K562 (cell line): Measurements from ENCODE around the gene VAC14. TPM values are rescaled to one million over a fixed set of nuclear protein-coding genes. Genes with fewer than 3 reads are reported as not detected.

Experiments used
- E2F8 ChIP-seq: fragments of 450-650 bp; IDR thresholded peaks from 2 replicates; pipeline ENCODE4 v1.7.1; 2018; ENCODE audit warnings: mild to moderate bottlenecking, low read depth; ENCODE audit not compliant: partially characterized antibody
- HNRNPLL ChIP-seq: fragments of 200-400 bp; formaldehyde crosslinking; IDR thresholded peaks from 2 replicates; pipeline ENCODE4 v1.6.1; 2017; ENCODE audit warnings: low read length, low read depth, mild to moderate bottlenecking; ENCODE audit not compliant: poor library complexity, severe bottlenecking
- L3MBTL2 ChIP-seq: fragments of 450-650 bp; IDR thresholded peaks from 2 replicates; pipeline ENCODE4 v1.6.1; 2016; ENCODE audit warnings: mild to moderate bottlenecking, moderate library complexity
- NFRKB ChIP-seq: fragments of 450-650 bp; IDR thresholded peaks from 2 replicates; pipeline ENCODE4 v1.6.1; 2016; ENCODE audit warnings: low read depth
- NKRF ChIP-seq: fragments of 450-650 bp; IDR thresholded peaks from 2 replicates; pipeline ENCODE4 v1.6.1; 2016; ENCODE audit warnings: borderline replicate concordance
- OTX1 ChIP-seq: fragments of 450-650 bp; formaldehyde crosslinking; IDR thresholded peaks from 2 replicates; pipeline ENCODE4 v1.4.0; 2022; ENCODE audit warnings: mild to moderate bottlenecking
- SREBF2 ChIP-seq: sonication (generic); formaldehyde crosslinking; IDR thresholded peaks from 2 replicates; pipeline ENCODE4 v1.4.0; 2020; ENCODE audit warnings: mild to moderate bottlenecking, missing genetic modification reagents
- XRCC3 ChIP-seq: fragments of 450-650 bp; IDR thresholded peaks from 2 replicates; pipeline ENCODE4 v1.6.1; 2017; ENCODE audit warnings: mild to moderate bottlenecking, moderate library complexity
- ZFPM2 ChIP-seq: fragments of 250-450 bp; sonication (Bioruptor Pico); IDR thresholded peaks from 2 replicates; pipeline ENCODE4 v1.5.1; 2022; ENCODE audit warnings: mild to moderate bottlenecking
- polyA plus RNA-seq, 8 experiments: library from polyadenylated mRNA; depleted of rRNA in 4 of 8; stranded (reverse) in 5 of 8; unstranded in 3 of 8; fragments of >200 nt; fragmentation: Nextera tagmentation in 2 of 8; fragmentation: Illumina TruSeq in 1 of 8; extraction: Ambion mirVana in 2 of 8; extraction: Trizol in 1 of 8; gene quantifications; 2 replicates each; pipeline versions ENCODE4 v1.2.1 to v1.2.3, GENCODE V29; 2011 to 2014; ENCODE audit warnings: inconsistent platforms in 1 of 8, missing spikeins in 1 of 8
- total RNA-seq, 7 experiments: library from RNA; depleted of rRNA in 6 of 7; stranded (reverse); fragments of >200 nt in 6 of 7; fragmentation: Illumina TruSeq in 2 of 7; extraction: Trizol in 2 of 7; gene quantifications; 2 replicates each; pipeline versions ENCODE4 v1.2.1 to v1.2.3, GENCODE V29; 2011 to 2021; ENCODE audit warnings: low replicate concordance in 1 of 7
- TF ChIP-seq, protein P1 (sequence below): fragments of 200-800 bp; sonication (Bioruptor generic); IDR thresholded peaks from 2 replicates; pipeline ENCODE4 v1.6.1; 2016; ENCODE audit warnings: missing genetic modification characterization, missing compliant biosample characterization
- TF ChIP-seq, protein P2 (sequence below): fragments of 250-450 bp; sonication (Bioruptor Pico); IDR thresholded peaks from 2 replicates; pipeline ENCODE4 v1.9.0; 2021; ENCODE audit warnings: mild to moderate bottlenecking

Gene VAC14
- total and polyA plus RNA-seq, 9 of the 15 experiments (the other 6 are each of a cell fraction or from before 2014, with no cell fraction given): 1.3 to 41.6 (median 26.6) TPM

DNA sequence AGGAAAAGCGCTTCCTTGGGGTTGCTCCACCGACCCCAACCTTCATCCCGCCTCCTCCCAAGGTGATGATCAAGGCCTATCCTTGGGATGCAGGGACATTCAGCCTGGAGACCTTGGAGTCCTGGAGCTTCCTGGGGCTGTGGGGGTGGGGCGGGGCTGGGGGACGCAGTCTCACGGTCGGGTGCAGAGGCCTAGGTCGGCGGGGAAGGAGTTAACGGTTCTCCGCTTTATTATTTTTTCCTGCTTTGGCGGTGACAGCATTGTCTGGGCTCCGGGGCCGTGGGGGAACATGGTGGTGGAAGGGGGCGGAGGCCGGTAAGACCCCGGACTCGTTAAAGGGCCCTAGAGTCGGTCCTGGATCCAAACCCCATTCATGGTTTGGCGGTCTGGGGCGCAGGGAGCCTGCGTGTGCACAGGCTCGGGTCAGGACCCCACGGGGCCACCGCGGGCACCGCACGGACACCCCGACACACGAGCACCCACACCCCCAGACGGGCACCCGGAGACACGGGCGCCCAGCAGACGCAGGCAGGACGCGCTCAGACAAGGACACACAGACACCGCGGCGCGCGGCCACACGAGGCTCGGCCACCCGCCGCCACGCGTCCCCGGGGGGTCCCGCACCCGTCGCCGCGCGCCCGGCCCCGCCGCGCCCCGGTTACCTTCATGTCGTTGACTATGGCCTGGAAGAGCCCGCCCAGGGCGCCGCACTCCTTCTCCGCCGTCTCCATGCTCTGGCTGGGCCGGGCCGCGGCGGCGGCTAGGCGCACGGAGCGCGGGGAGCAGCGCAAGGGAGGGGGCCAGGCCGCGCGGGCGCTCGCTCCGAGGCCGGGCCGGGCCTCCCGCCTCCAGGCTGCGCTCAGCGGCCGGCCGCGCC, 115.7 kb downstream of the VAC14 start (continued):
- TF ChIP-seq HNRNPLL: no peak
- TF ChIP-seq ZFPM2: no peak
- TF ChIP-seq L3MBTL2: peak; percentile 29; the same call in 1 of the 2 replicates
- TF ChIP-seq, protein P1, sequence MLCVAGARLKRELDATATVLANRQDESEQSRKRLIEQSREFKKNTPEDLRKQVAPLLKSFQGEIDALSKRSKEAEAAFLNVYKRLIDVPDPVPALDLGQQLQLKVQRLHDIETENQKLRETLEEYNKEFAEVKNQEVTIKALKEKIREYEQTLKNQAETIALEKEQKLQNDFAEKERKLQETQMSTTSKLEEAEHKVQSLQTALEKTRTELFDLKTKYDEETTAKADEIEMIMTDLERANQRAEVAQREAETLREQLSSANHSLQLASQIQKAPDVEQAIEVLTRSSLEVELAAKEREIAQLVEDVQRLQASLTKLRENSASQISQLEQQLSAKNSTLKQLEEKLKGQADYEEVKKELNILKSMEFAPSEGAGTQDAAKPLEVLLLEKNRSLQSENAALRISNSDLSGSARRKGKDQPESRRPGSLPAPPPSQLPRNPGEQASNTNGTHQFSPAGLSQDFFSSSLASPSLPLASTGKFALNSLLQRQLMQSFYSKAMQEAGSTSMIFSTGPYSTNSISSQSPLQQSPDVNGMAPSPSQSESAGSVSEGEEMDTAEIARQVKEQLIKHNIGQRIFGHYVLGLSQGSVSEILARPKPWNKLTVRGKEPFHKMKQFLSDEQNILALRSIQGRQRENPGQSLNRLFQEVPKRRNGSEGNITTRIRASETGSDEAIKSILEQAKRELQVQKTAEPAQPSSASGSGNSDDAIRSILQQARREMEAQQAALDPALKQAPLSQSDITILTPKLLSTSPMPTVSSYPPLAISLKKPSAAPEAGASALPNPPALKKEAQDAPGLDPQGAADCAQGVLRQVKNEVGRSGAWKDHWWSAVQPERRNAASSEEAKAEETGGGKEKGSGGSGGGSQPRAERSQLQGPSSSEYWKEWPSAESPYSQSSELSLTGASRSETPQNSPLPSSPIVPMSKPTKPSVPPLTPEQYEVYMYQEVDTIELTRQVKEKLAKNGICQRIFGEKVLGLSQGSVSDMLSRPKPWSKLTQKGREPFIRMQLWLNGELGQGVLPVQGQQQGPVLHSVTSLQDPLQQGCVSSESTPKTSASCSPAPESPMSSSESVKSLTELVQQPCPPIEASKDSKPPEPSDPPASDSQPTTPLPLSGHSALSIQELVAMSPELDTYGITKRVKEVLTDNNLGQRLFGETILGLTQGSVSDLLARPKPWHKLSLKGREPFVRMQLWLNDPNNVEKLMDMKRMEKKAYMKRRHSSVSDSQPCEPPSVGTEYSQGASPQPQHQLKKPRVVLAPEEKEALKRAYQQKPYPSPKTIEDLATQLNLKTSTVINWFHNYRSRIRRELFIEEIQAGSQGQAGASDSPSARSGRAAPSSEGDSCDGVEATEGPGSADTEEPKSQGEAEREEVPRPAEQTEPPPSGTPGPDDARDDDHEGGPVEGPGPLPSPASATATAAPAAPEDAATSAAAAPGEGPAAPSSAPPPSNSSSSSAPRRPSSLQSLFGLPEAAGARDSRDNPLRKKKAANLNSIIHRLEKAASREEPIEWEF (CRISPR knock-in tag): no peak
- TF ChIP-seq OTX1 (CRISPR knock-in tag): no peak
- no peak for TF ChIP-seq NKRF
- TF ChIP-seq SREBF2 (CRISPR knock-in tag): no peak
- no peak for TF ChIP-seq E2F8
- TF ChIP-seq NFRKB: no peak
- TF ChIP-seq XRCC3: no peak
- TF ChIP-seq, protein P2, sequence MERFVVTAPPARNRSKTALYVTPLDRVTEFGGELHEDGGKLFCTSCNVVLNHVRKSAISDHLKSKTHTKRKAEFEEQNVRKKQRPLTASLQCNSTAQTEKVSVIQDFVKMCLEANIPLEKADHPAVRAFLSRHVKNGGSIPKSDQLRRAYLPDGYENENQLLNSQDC: no peak
